CD4-positive, alpha-beta T cell treated with Interleukin-17A for 1 hour (primary cell): ENCODE measurements around the gene SLX4.
"Not testable (repeated sequence)": the region's sequence is repeated elsewhere in the genome, so short reads cannot be mapped to it uniquely, and the experiment has no call there.

Source experiments
- DNase-seq: peaks from one replicate; pipeline ENCODE4 v3.0.0-alpha.2; 2020

Gene SLX4

GRCh38 chr16:3640632-3641501 lies 29.5 kb upstream of the SLX4 start:
- no peak for DNase-seq

GRCh38 chr16:3640207-3640606 lies 28.8 kb upstream of the SLX4 start:
- no peak for DNase-seq

DNA sequence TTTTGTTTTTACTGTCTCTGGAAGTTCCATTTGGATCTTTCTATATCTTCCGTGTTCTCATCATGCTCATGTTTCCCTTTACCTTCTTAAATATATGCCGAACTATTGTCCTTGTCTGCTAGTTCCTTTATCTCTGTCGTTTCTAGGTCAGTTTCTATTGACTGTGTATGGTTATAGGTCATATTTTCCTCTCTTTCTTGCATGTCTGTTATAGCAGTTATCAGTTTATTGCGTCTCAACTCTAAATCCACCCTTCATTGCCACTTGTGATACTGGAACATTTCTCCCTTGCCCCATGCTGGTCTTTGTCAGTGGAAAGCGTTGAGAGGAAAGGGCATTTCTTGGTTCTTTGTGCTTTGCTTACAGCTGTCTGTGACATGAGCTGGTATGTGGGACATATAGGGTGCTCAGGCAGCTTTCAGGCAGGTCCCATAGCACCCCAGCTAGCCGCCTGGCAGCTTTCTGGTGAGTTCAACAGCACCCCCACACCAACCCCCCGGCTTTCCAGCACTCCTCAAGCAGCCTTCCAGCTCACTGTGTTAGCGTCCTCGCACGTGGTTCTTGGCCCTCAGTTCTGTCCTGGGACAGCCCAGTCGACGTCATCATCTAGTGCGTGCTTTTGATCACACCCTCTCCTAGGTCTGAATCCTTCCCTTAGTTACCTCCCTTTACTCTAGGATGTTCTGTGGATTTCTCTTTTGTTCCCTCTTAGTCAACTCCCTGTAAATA lies 27.7 kb upstream of the SLX4 start:
- no peak for DNase-seq

GRCh38 chr16:3637371-3637923 lies 26.0 kb upstream of the SLX4 start:
- DNase-seq, result peak; percentile 23

GRCh38 chr16:3625911-3626732 lies 14.7 kb upstream of the SLX4 start:
- peak; percentile 39 for DNase-seq

GRCh38 chr16:3625331-3625730 lies 13.9 kb upstream of the SLX4 start:
- no peak for DNase-seq

GRCh38 chr16:3623642-3624041 lies 12.2 kb upstream of the SLX4 start:
- no peak for DNase-seq

- DNase-seq, result no peak
These were observed 7.3 kb upstream of the SLX4 start for GRCh38 chr16:3618769-3619141.

GRCh38 chr16:3612510-3613466 lies 1.4 kb upstream of the SLX4 start:
- no peak for DNase-seq

DNA sequence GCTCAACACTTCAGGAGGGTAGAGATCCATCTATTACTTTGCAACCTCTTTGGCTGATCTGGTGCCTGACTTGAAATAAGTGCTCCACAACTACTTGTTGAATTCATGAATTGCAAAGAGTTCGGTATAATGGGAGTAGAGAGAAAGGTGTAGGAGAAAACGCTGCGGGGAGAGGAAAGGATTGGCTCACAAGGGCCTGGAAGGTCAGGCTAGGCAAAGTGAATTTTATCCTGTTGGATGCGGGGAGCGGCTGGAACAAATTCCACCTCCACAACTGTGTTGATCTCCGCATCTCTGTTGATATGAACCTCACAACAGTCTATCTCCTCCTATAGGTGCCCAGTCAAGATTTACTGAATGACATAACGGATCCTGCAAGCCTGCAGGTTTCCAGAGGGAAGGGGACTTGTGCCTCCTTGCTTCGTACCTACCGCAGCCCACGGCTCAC lies 684 bp downstream of the SLX4 start:
- DNase-seq, result no peak

DNA sequence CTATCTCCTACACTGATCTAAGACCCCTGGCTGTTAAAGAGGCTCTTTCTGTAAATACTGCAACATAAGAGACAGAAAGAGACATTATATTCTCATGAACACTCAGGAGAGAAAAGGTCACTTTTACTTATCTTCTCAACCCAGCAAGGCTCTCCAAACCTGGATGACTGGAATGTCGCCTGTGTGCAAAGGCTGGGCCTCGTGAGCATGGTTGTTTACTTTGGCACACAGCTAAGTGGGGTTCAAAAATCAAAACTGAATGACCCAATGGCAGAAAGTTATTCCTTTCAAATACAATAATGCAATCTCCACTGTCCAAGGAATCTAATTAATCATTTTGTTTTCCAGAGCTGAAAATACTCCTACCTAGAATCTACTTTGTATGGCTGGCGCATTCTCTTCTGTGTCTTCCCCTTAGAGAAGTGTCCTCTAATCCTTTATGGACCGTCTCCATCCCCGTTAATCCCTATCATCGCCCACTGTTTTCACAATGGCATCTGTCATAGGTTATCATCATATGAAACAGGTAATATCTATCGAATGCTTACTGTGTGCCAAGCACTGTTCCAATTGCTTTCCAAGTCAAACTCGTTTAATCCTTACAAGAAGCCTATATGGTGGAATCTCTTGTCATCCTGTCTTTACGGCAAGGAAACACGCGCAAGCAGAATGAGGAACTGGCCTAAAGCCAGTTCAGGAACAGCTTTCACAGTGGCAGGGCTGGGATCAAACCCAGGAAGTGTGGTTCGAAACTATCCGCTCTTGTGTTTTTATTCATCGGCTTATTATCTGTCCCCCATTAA lies 1.3 kb downstream of the SLX4 start:
- DNase-seq, result no peak

DNA sequence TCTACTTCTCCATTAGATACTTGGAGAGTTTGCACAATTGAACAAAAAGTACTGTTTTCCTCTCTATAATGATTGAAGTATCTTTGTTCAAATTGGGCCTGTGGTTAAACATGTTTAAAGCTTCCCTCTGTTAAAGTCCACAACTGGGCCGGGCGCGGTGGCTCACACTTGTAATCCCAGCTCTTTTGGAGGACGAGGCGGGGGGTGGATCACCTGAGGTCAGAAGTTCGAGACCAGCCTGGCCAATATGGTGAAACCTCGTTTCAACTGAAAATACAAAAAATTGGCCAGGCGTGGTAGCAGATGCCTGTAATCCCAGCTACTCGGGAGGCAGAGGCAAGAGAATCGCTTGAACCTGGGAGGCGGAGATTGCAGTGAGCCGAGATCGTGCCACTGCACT lies 2.4 kb downstream of the SLX4 start:
- not testable (repeated sequence) for DNase-seq

DNA sequence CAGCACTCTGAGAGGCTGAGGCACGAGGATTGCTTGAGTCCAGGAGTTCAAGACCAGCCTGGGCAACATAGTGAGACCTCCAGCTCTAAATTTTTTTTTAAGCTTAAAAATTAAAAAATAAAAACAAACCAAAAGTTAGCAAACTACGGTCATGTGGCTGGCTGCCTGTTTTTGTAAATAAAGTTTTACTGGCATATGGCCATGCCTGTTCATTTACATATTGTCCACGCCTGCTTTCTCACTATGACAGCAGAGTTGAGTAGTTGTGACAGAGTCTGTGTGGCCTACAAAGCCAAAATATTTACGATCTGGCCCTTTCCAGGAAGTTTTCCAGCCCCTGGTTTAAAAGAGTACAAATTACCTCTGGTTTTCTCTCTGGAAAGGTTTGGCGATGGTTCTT lies 3.3 kb downstream of the SLX4 start:
- DNase-seq, result no peak

- DNase-seq, result no peak
These were observed 3.8 kb downstream of the SLX4 start for GRCh38 chr16:3607634-3608033.

DNA sequence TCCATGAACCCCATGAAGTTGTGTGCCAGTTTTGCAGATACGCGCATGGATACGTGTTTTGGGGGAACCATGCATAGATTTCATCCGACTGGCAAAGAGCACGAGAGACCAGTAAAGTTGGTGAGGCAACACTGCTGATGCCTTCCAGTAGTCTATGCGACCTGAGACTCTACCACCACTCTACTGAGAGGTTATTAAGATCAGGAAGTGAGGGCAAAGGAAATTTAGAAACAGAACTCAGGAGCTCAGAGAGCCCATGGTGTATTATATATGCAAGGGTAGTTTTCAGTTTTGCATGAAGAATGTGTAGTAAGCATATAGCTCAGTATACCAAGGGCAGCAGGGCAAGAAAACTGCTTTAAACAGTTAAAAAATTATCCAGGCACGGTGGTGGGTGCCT lies 4.2 kb downstream of the SLX4 start:
- DNase-seq, result no peak

- no peak for DNase-seq
These were observed 5.0 kb downstream of the SLX4 start for GRCh38 chr16:3606441-3606840.

DNA sequence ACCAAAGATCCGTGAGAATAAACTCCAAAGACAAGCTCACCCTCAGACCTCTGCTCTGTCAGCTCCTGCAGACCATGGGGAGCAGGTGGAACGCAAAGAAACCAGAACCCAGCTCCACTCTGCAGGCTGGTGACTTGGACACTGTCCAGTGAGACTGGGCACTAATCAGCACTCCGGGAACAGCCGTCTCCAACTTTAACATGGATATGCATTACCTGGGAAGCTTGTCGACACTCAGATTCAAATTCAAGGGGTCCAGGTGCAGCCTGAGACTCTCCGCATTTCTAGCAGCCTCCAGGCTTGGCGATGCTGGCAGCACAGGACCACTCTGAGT lies 9.1 kb downstream of the SLX4 start:
- DNase-seq, result no peak

- no peak for DNase-seq
These were observed 9.6 kb downstream of the SLX4 start for GRCh38 chr16:3601614-3602319.

- no peak for DNase-seq
These were observed 11.5 kb downstream of the SLX4 start for GRCh38 chr16:3599922-3600321.

GRCh38 chr16:3599121-3599520 lies 12.3 kb downstream of the SLX4 start:
- no peak for DNase-seq

DNA sequence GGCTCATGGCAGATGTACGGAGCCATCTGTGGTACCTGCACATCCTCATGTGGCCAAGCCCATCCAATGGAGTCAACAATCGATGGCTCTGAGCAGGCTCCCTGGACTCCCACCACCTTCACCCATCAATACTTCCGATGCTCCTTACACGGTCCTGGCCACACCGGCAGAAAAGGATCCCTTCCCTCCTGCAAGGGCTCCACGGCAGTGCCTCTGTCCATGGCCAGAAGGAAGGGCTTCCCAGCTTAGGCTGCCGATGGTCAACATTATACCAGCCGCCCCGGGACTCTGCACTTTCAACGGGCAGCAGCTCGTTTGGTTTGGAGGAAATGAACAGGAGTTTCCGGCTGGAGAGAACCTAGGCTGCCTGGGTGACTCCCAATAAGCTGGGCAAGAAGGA lies 13.2 kb downstream of the SLX4 start:
- DNase-seq, result no peak
